NCI-H526 (cell line): ENCODE results near the gene IGF1R.

Source experiments
- DNase-seq, 2 experiments: peaks; one replicate each; lab custom pipeline; 2025; lab: John Stamatoyannopoulos, UW

The IGF1R gene

GRCh38 chr15:98648654-98649471, 524 bp downstream of the IGF1R start:
- peak in 1 of 2 experiments; percentile 73 for DNase-seq

GRCh38 chr15:98649472-98650416, 1.4 kb downstream of the IGF1R start:
- DNase-seq: peak in 1 of 2 experiments; percentile 54

GRCh38 chr15:98650417-98651035, 2.2 kb downstream of the IGF1R start:
- DNase-seq: peak; percentile 19 to 51

GRCh38 chr15:98651036-98651481, 2.7 kb downstream of the IGF1R start:
- DNase-seq: peak in 1 of 2 experiments; percentile 24

- DNase-seq: no peak
These were observed 3.4 kb downstream of the IGF1R start for GRCh38 chr15:98651581-98652220.

GRCh38 chr15:98653686-98654085, 5.3 kb downstream of the IGF1R start:
- DNase-seq: no peak

GRCh38 chr15:98654790-98655360, 6.5 kb downstream of the IGF1R start:
- no peak for DNase-seq

- no peak for DNase-seq
These were observed 7.4 kb downstream of the IGF1R start for GRCh38 chr15:98655732-98656131.

- no peak for DNase-seq
These were observed 9.4 kb downstream of the IGF1R start for GRCh38 chr15:98657721-98658120.

GRCh38 chr15:98658831-98659699, 10.7 kb downstream of the IGF1R start:
- DNase-seq: peak; percentile 41 to 69

GRCh38 chr15:98660055-98660454, 11.7 kb downstream of the IGF1R start:
- DNase-seq: no peak

- DNase-seq: no peak
These were observed 14.7 kb downstream of the IGF1R start for GRCh38 chr15:98663045-98663444.

GRCh38 chr15:98663606-98664005, 15.3 kb downstream of the IGF1R start:
- DNase-seq: no peak

GRCh38 chr15:98666441-98666840, 18.1 kb downstream of the IGF1R start:
- DNase-seq: no peak

GRCh38 chr15:98666841-98667240, 18.5 kb downstream of the IGF1R start:
- no peak for DNase-seq

- no peak for DNase-seq
These were observed 19.3 kb downstream of the IGF1R start for GRCh38 chr15:98667521-98668179.

GRCh38 chr15:98668566-98669308, 20.4 kb downstream of the IGF1R start:
- DNase-seq: peak in 1 of 2 experiments; percentile 7

GRCh38 chr15:98669638-98670037, 21.3 kb downstream of the IGF1R start:
- DNase-seq: no peak
